ENCODE data around the gene RBM19. TPM values are rescaled to one million over a fixed set of nuclear protein-coding genes. Genes with fewer than 3 reads are reported as not detected.
"Not testable (repeated sequence)": the region's sequence is repeated elsewhere in the genome, so short reads cannot be mapped to it uniquely, and the experiment has no call there.

The RBM19 gene
- total RNA-seq, 1 donor = 22.6 TPM

DNA sequence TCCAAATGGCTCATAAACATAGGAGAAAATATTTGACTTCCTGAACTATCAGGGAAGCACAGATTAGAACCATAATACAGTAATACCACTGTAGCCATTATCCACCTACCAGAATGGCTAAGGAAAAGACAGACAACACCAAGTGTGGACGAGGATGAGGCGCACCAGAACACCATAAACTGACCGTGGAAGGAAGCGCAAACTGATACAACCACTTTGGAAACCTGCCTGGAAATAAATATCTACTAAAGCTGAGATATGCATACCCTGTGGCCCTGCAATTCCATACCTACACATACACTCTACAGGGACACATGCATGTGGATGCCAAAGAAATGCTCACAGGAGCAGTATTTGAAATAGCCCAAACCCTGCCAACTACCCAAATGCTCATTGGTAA lies 60.3 kb downstream of the RBM19 start:
- no peak overlapping the region for H3K4me3 ChIP-seq (ENCODE audit: low read depth, low read length)
- no peak for DNase-seq (ENCODE audit: low read depth)
- TF ChIP-seq, protein P1, sequence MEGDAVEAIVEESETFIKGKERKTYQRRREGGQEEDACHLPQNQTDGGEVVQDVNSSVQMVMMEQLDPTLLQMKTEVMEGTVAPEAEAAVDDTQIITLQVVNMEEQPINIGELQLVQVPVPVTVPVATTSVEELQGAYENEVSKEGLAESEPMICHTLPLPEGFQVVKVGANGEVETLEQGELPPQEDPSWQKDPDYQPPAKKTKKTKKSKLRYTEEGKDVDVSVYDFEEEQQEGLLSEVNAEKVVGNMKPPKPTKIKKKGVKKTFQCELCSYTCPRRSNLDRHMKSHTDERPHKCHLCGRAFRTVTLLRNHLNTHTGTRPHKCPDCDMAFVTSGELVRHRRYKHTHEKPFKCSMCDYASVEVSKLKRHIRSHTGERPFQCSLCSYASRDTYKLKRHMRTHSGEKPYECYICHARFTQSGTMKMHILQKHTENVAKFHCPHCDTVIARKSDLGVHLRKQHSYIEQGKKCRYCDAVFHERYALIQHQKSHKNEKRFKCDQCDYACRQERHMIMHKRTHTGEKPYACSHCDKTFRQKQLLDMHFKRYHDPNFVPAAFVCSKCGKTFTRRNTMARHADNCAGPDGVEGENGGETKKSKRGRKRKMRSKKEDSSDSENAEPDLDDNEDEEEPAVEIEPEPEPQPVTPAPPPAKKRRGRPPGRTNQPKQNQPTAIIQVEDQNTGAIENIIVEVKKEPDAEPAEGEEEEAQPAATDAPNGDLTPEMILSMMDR (IDR thresholded peaks at IDR 0.05; ENCODE audit: insufficient read depth, low read length) = no peak

GRCh38 chr12:113903381-113903863 lies 62.7 kb downstream of the RBM19 start:
- peak; percentile 46 for DNase-seq (ENCODE audit: low read depth)
- TF ChIP-seq, protein P1 (IDR thresholded peaks at IDR 0.05; ENCODE audit: insufficient read depth, low read length) = no peak
- H3K4me3 ChIP-seq (ENCODE audit: low read depth, low read length) = no peak overlapping the region

DNA sequence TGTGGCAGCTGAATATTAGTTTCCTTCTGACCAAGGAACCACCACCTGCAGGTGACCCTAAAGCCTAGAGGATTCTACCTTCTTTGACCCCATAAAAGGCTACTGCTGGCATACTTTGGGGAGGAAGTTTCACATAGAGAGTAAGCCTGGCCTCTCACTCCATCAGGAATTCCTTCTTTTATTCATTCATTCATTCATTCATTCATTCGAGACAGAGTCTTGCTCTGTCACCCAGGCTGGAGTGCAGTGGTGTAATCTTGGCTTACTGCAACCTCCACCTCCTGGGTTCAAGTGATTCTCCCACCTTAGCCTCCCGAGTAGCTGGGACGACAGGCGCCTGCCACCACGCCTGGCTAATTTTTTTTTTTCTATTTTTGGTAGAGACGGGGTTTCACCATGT lies 64.8 kb downstream of the RBM19 start:
- not testable (repeated sequence) for H3K4me3 ChIP-seq (ENCODE audit: low read depth, low read length); DNase-seq (ENCODE audit: low read depth)

GRCh38 chr12:113900716-113901115 lies 65.4 kb downstream of the RBM19 start:
- no peak for DNase-seq (ENCODE audit: low read depth)
- TF ChIP-seq, protein P1 (IDR thresholded peaks at IDR 0.05; ENCODE audit: insufficient read depth, low read length) = no peak
- no peak overlapping the region for H3K4me3 ChIP-seq (ENCODE audit: low read depth, low read length)

DNA sequence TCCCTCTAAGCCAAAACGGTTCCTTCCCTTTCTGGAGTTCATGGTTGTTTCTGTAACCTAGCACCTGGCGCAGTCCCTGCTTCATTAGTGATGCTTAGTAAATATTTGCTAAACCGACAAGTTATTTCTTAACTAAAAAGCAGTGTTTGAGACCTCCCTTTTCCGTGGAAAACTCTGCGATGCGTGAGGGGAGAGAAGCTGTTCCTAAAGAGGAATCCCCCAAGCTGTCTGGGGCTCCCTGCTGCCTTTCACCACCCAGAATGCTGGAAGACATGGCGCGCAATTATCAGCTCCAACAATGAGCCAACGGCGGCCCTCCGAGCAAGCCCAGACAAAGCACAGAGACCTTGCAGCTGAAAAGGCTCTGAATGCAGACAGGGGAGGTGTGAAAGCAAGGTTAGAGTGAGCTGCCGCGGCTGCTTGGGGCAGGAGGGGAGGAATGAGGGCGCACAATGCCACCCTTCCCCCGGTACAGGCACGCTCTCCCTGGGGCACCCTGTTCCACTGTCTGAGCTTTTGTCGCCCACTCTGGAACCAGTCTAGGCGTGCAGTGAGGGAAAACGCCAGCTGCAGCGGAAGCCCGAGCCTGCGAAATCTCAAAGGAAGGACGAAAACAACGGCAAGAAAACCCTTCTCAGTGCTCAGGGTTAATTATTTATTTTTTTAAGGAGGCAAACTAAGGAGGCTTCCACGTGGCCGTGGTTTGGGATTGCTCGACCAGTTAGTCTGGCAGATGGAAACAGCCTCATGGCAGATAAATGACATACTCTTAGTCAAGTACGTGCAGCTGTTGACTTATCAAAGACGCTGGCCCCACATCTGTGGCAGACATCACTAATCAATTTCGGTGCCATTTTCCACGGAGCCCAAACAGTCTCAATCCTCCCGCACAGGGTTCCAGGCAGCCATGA lies 66.3 kb downstream of the RBM19 start:
- no peak overlapping the region for H3K4me3 ChIP-seq (ENCODE audit: low read depth, low read length)
- TF ChIP-seq, protein P1 (IDR thresholded peaks at IDR 0.05; ENCODE audit: insufficient read depth, low read length) = no peak
- no peak for DNase-seq (ENCODE audit: low read depth)

DNA sequence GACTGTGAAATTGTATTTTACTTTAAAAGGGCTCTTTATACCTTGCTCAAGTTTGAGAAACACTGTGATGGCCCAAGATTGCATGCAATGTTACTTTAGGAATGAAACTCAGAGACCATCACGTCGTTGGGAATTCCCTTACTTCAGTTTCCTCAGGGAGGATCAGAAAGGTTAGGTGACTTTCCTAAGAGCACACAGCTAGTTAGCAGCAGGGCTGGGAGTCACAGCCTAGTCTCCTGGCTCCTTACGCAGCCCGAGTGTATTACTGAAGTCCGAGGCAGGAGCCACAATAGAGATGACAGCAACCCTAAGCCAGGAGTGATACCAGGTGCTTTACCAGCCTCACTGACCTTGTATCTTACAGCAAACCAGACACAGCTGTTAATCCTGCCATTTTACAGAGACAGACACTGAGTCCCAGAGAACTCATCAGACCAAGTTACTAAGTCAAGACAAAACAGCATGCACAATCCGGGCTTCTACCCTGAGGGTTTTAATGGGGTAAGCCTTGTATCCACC lies 67.0 kb downstream of the RBM19 start:
- TF ChIP-seq, protein P1 (IDR thresholded peaks at IDR 0.05; ENCODE audit: insufficient read depth, low read length) = no peak
- DNase-seq (ENCODE audit: low read depth) = no peak
- H3K4me3 ChIP-seq (ENCODE audit: low read depth, low read length) = no peak overlapping the region

GRCh38 chr12:113898466-113898865 lies 67.7 kb downstream of the RBM19 start:
- no peak overlapping the region for H3K4me3 ChIP-seq (ENCODE audit: low read depth, low read length)
- DNase-seq (ENCODE audit: low read depth) = no peak
- TF ChIP-seq, protein P1 (IDR thresholded peaks at IDR 0.05; ENCODE audit: insufficient read depth, low read length) = no peak

All from fibroblast of the aortic adventitia (primary cell).